Activated T-helper 1 cell treated with anti-CD3 and anti-CD28 coated beads, Interleukin-12 subunit alpha, Interleukin-12 subunit beta, Interleukin-2, Interleukin-4 antibody, amounts not matched to agents 30 ng/mL and 10 ng/mL and 1 ng/mL, durations not matched to agents 14 hours and 24 hours and 36 hours (primary cell): ENCODE measurements around the gene CTSA. TPM values are rescaled to one million over a fixed set of nuclear protein-coding genes. Genes with fewer than 3 reads are reported as not detected.

Experiments
- DNase-seq: peaks from one replicate; pipeline ENCODE4 v3.0.0; 2021; ENCODE audit warnings: low spot score
- H3K27ac Mint-ChIP-seq: one replicate; pipeline ENCODE4 v1.8.0; 2021; ENCODE audit warnings: mild to moderate bottlenecking, mixed read lengths
- H3K27me3 Mint-ChIP-seq: one replicate; pipeline ENCODE4 v1.8.0; 2022; ENCODE audit warnings: mild to moderate bottlenecking, moderate library complexity, mixed read lengths; ENCODE audit not compliant: insufficient read depth
- H3K36me3 Mint-ChIP-seq: one replicate; pipeline ENCODE4 v1.8.0; 2021; ENCODE audit warnings: low read depth, mixed read lengths
- H3K4me1 Mint-ChIP-seq: one replicate; pipeline ENCODE4 v1.8.0; 2021; ENCODE audit warnings: low read depth, mixed read lengths
- H3K4me3 Mint-ChIP-seq: one replicate; pipeline ENCODE4 v1.8.0; 2021; ENCODE audit warnings: mild to moderate bottlenecking, moderate library complexity, mixed read lengths
- H3K9me3 Mint-ChIP-seq: one replicate; pipeline ENCODE4 v1.8.0; 2021; ENCODE audit warnings: mixed read lengths
- intact Hi-C: fragments of 100-400 bp; cut with micrococcal nuclease; formaldehyde crosslinking; loops from one replicate; pipeline ENCODE4 v1.15.1; 2024
- total RNA-seq: library from RNA; stranded (reverse); gene quantifications from 2 replicates; pipeline ENCODE4 v1.2.3, GENCODE V29; 2022

CTSA gene
- total RNA-seq, 1 donor from 2014 or later, result 46.9 TPM

- H3K27ac Mint-ChIP-seq, result no peak overlapping the region
- peaks cover 5% of the 10 kb centered on the region for H3K27me3 Mint-ChIP-seq
- no peak for DNase-seq
- H3K9me3 Mint-ChIP-seq, result no peaks in the 10 kb centered on the region
- intact Hi-C loops, result no loop called here
- no peak overlapping the region for H3K4me3 Mint-ChIP-seq
- H3K4me1 Mint-ChIP-seq, result peaks cover 12% of the 10 kb centered on the region
- H3K36me3 Mint-ChIP-seq, result no peaks in the 10 kb centered on the region
These were observed 16.2 kb downstream of the CTSA start for GRCh38 chr20:45907219-45907948.

GRCh38 chr20:45908084-45908483 is 16.9 kb downstream of the CTSA start:
- Mint-ChIP-seq H3K4me1 (peaks cover 14% of the 10 kb centered on the region), H3K27me3 (peaks cover 7% of the 10 kb centered on the region), H3K27ac (no peak overlapping the region), H3K4me3 (no peak overlapping the region), H3K36me3 (no peaks in the 10 kb centered on the region), H3K9me3 (no peaks in the 10 kb centered on the region)
- intact Hi-C loops, result no loop called here
- no peak for DNase-seq

GRCh38 chr20:45909336-45909808 is 18.2 kb downstream of the CTSA start:
- Mint-ChIP-seq H3K27ac (no peak overlapping the region), H3K4me1 (peaks cover 14% of the 10 kb centered on the region), H3K36me3 (no peaks in the 10 kb centered on the region), H3K27me3 (peaks cover 13% of the 10 kb centered on the region), H3K9me3 (no peaks in the 10 kb centered on the region), H3K4me3 (no peak overlapping the region)
- intact Hi-C loops, result no loop called here
- DNase-seq, result no peak

GRCh38 chr20:45909817-45910669 is 18.9 kb downstream of the CTSA start:
- Mint-ChIP-seq H3K9me3 (no peaks in the 10 kb centered on the region), H3K4me3 (peak overlapping the region; percentile 45), H3K27me3 (peaks cover 13% of the 10 kb centered on the region), H3K36me3 (no peaks in the 10 kb centered on the region), H3K4me1 (peaks cover 14% of the 10 kb centered on the region), H3K27ac (no peak overlapping the region)
- DNase-seq, result no peak
- intact Hi-C loops, result loop anchor here (1.0 kb wide), 3 partner anchors 19 to 62 kb away; partner anchors contain the start of genes ACOT8, CTSA, NEURL2 and ZNF335

GRCh38 chr20:45910670-45911485 is 19.7 kb downstream of the CTSA start:
- H3K36me3 Mint-ChIP-seq, result no peaks in the 10 kb centered on the region
- H3K27ac Mint-ChIP-seq, result peak overlapping the region; percentile 33
- H3K4me3 Mint-ChIP-seq, result peak overlapping the region; percentile 45
- peaks cover 14% of the 10 kb centered on the region for H3K4me1 Mint-ChIP-seq
- DNase-seq, result peak; percentile 81
- H3K27me3 Mint-ChIP-seq, result peaks cover 14% of the 10 kb centered on the region
- H3K9me3 Mint-ChIP-seq, result no peaks in the 10 kb centered on the region
- intact Hi-C loops, result loop anchor here (1.0 kb wide), 6 partner anchors 20 to 61 kb away; partner anchors contain the start of genes ACOT8, CTSA, NEURL2 and ZNF335

- Mint-ChIP-seq H3K27ac (peak within 1 kb of the TSS; percentile 33), H3K9me3 (no peaks in the 10 kb centered on the region), H3K4me1 (peaks cover 14% of the 10 kb centered on the region), H3K36me3 (no peaks in the 10 kb centered on the region), H3K4me3 (peak within 1 kb of the TSS; percentile 47), H3K27me3 (peaks cover 18% of the 10 kb centered on the region)
- intact Hi-C loops, result loop anchor here (1.0 kb wide), 3 partner anchors 24 to 30 kb away; partner anchors contain the start of gene ZSWIM1
- DNase-seq, result peak; percentile 14
These were observed 20.6 kb downstream of the CTSA start, which contains the start of gene PLTP for GRCh38 chr20:45911486-45912343. Gene PLTP, minus strand, starts transcription at chr20:45912155. Its CDS starts 703 bp downstream, at chr20:45911452.

GRCh38 chr20:45912344-45912682 is 21.2 kb downstream of the CTSA start:
- H3K4me3 Mint-ChIP-seq, result peak overlapping the region; percentile 30
- no peak for DNase-seq
- intact Hi-C loops, result no loop called here
- H3K36me3 Mint-ChIP-seq, result no peaks in the 10 kb centered on the region
- no peak overlapping the region for H3K27ac Mint-ChIP-seq
- H3K27me3 Mint-ChIP-seq, result peaks cover 18% of the 10 kb centered on the region
- H3K9me3 Mint-ChIP-seq, result no peaks in the 10 kb centered on the region
- H3K4me1 Mint-ChIP-seq, result peaks cover 14% of the 10 kb centered on the region

- Mint-ChIP-seq H3K4me1 (peaks cover 14% of the 10 kb centered on the region), H3K4me3 (peak overlapping the region; percentile 22), H3K27ac (no peak overlapping the region), H3K9me3 (no peaks in the 10 kb centered on the region), H3K27me3 (peaks cover 18% of the 10 kb centered on the region), H3K36me3 (no peaks in the 10 kb centered on the region)
- intact Hi-C loops, result no loop called here
- DNase-seq, result no peak
These were observed 22.0 kb downstream of the CTSA start for GRCh38 chr20:45913116-45913515.

GRCh38 chr20:45917790-45918141 is 26.6 kb downstream of the CTSA start:
- no peak for DNase-seq
- Mint-ChIP-seq H3K36me3 (no peaks in the 10 kb centered on the region), H3K27ac (no peak overlapping the region), H3K4me3 (no peak overlapping the region), H3K27me3 (peaks cover 26% of the 10 kb centered on the region), H3K9me3 (no peaks in the 10 kb centered on the region), H3K4me1 (peaks cover 5% of the 10 kb centered on the region)
- intact Hi-C loops, result no loop called here

GRCh38 chr20:45918182-45918737 is 27.1 kb downstream of the CTSA start:
- Mint-ChIP-seq H3K27ac (no peak overlapping the region), H3K36me3 (no peaks in the 10 kb centered on the region), H3K4me1 (peaks cover 5% of the 10 kb centered on the region), H3K9me3 (no peaks in the 10 kb centered on the region), H3K4me3 (no peak overlapping the region), H3K27me3 (peaks cover 29% of the 10 kb centered on the region)
- DNase-seq, result no peak
- intact Hi-C loops, result no loop called here

GRCh38 chr20:45918779-45919537 is 27.8 kb downstream of the CTSA start:
- intact Hi-C loops, result no loop called here

More at GRCh38 chr20:45918779-45919537, 27.8 kb downstream of the CTSA start:
- Mint-ChIP-seq H3K27ac (no peak overlapping the region), H3K27me3 (peaks cover 29% of the 10 kb centered on the region), H3K4me1 (peaks cover 5% of the 10 kb centered on the region), H3K36me3 (no peaks in the 10 kb centered on the region), H3K9me3 (no peaks in the 10 kb centered on the region), H3K4me3 (no peak overlapping the region)
- DNase-seq, result no peak
